A673 (cell line): ENCODE measurements around the gene RNU1-1. TPM values are rescaled to one million over a fixed set of nuclear protein-coding genes. Genes with fewer than 3 reads are reported as not detected.
"Not testable (repeated sequence)": the region's sequence is repeated elsewhere in the genome, so short reads cannot be mapped to it uniquely, and the experiment has no call there.

Experiments
- BruUV-seq: library from RNA; stranded (reverse); fragments of 400-500 nt; replicated peaks from 2 replicates; lab custom pipeline; 2021; lab: Mats Ljungman, UMichigan
- CTCF ChIA-PET: fragments of 300-600 bp; sonication (Branson Sonifier 250); formaldehyde crosslinking; loops from one replicate; lab custom pipeline; 2022; ENCODE audit warnings: antibody characterized with exemption; lab: Charles Lee
- POLR2A ChIA-PET: fragments of 300-600 bp; sonication (Branson Sonifier 250); formaldehyde crosslinking; loops from one replicate; lab custom pipeline; 2022; ENCODE audit warnings: antibody characterized with exemption; ENCODE audit not compliant: low non-redundant PET; lab: Charles Lee
- DNase-seq: peaks from one replicate; pipeline ENCODE4 v3.0.0-alpha.2; 2015; ENCODE audit warnings: low spot score
- H3K27ac ChIP-seq: fragments of 200-600 bp; sonication (generic); 2 replicates; pipeline ENCODE4 v1.5.1; 2016; ENCODE audit warnings: mixed run types, low read depth, mild to moderate bottlenecking, mixed read lengths, antibody characterized with exemption, low read length; ENCODE audit not compliant: poor library complexity, severe bottlenecking
- H3K27me3 ChIP-seq: fragments of 200-600 bp; sonication (generic); replicated peaks from 2 replicates; pipeline ENCODE4 v1.6.1; 2017; ENCODE audit warnings: mixed run types, low read depth, mild to moderate bottlenecking, mixed read lengths, antibody characterized with exemption, low read length; ENCODE audit not compliant: insufficient read depth, poor library complexity
- H3K36me3 ChIP-seq: fragments of 200-600 bp; sonication (generic); 2 replicates; pipeline ENCODE4 v1.6.1; 2016; ENCODE audit warnings: mixed run types, mild to moderate bottlenecking, mixed read lengths, antibody characterized with exemption, low read length; ENCODE audit not compliant: insufficient read depth, poor library complexity, severe bottlenecking
- H3K4me1 ChIP-seq: fragments of 200-600 bp; sonication (generic); 2 replicates; pipeline ENCODE4 v1.6.1; 2017; ENCODE audit warnings: mixed run types, mild to moderate bottlenecking, mixed read lengths, antibody characterized with exemption, low read length; ENCODE audit not compliant: insufficient read depth, poor library complexity, severe bottlenecking
- H3K4me3 ChIP-seq: fragments of 200-600 bp; sonication (generic); 2 replicates; pipeline ENCODE4 v1.5.1; 2016; ENCODE audit warnings: low read depth, mixed run types, mild to moderate bottlenecking, mixed read lengths, low read length; ENCODE audit not compliant: poor library complexity, severe bottlenecking
- H3K9me3 ChIP-seq: fragments of 200-600 bp; sonication (generic); 2 replicates; pipeline ENCODE4 v1.6.1; 2016; ENCODE audit warnings: mixed run types, low read depth, mild to moderate bottlenecking, mixed read lengths, antibody characterized with exemption, low read length; ENCODE audit not compliant: poor library complexity, severe bottlenecking
- EZH2 ChIP-seq: fragments of 200-600 bp; sonication (generic); IDR thresholded peaks from 2 replicates; pipeline ENCODE4 v1.6.1; 2017; ENCODE audit warnings: borderline replicate concordance, low read depth, mild to moderate bottlenecking, mixed read lengths, antibody characterized with exemption, low read length; ENCODE audit not compliant: poor library complexity, severe bottlenecking
- intact Hi-C: fragments of 100-400 bp; cut with micrococcal nuclease; formaldehyde crosslinking; loops from one replicate; pipeline ENCODE4 v1.10.0; 2022; ENCODE audit not compliant: unreplicated experiment
- total RNA-seq: library from RNA; stranded (reverse); gene quantifications from 2 replicates; pipeline ENCODE4 v1.2.3, GENCODE V29; 2021
- TF ChIP-seq, protein P1 (sequence below): fragments of 300-800, 200-600 bp; sonication (generic); conservative IDR thresholded peaks from 2 replicates; pipeline ENCODE4 v1.5.1; 2017; ENCODE audit warnings: low read depth, mild to moderate bottlenecking, antibody characterized with exemption, low read length, moderate library complexity, mixed read lengths

Gene RNU1-1
- total RNA-seq, 1 experiment from 2014 or later: 1,866 TPM

GRCh38 chr1:16503494-16503893 lies 10.6 kb downstream of the RNU1-1 start:
- Histone ChIP-seq H3K9me3 (no peaks in the 10 kb centered on the region), H3K36me3 (no peaks in the 10 kb centered on the region), H3K27ac (no peak overlapping the region), H3K27me3 (no peaks in the 10 kb centered on the region), H3K4me3 (no peak overlapping the region), H3K4me1 (no peaks in the 10 kb centered on the region)
- intact Hi-C loops: no loop called here
- ChIA-PET CTCF (no interaction called here), POLR2A (no interaction called here)
- BruUV-seq: no TSS peak
- DNase-seq: no peak
- TF ChIP-seq EZH2: no peak
- TF ChIP-seq, protein P1, sequence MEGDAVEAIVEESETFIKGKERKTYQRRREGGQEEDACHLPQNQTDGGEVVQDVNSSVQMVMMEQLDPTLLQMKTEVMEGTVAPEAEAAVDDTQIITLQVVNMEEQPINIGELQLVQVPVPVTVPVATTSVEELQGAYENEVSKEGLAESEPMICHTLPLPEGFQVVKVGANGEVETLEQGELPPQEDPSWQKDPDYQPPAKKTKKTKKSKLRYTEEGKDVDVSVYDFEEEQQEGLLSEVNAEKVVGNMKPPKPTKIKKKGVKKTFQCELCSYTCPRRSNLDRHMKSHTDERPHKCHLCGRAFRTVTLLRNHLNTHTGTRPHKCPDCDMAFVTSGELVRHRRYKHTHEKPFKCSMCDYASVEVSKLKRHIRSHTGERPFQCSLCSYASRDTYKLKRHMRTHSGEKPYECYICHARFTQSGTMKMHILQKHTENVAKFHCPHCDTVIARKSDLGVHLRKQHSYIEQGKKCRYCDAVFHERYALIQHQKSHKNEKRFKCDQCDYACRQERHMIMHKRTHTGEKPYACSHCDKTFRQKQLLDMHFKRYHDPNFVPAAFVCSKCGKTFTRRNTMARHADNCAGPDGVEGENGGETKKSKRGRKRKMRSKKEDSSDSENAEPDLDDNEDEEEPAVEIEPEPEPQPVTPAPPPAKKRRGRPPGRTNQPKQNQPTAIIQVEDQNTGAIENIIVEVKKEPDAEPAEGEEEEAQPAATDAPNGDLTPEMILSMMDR: no peak

GRCh38 chr1:16501446-16501845 lies 12.6 kb downstream of the RNU1-1 start:
- H3K27me3 ChIP-seq, POLR2A ChIA-PET, H3K4me1 ChIP-seq, H3K36me3 ChIP-seq, H3K27ac ChIP-seq, CTCF ChIA-PET, intact Hi-C loops, DNase-seq, H3K9me3 ChIP-seq, BruUV-seq, H3K4me3 ChIP-seq: not testable (repeated sequence)

- DNase-seq, CTCF ChIA-PET, H3K27me3 ChIP-seq, H3K4me3 ChIP-seq, intact Hi-C loops, H3K4me1 ChIP-seq, POLR2A ChIA-PET, H3K9me3 ChIP-seq, BruUV-seq, H3K27ac ChIP-seq, H3K36me3 ChIP-seq: not testable (repeated sequence)
These were observed 13.1 kb downstream of the RNU1-1 start for GRCh38 chr1:16500975-16501374.

GRCh38 chr1:16500466-16500865 lies 13.6 kb downstream of the RNU1-1 start:
- H3K9me3 ChIP-seq, intact Hi-C loops, BruUV-seq, H3K36me3 ChIP-seq, CTCF ChIA-PET, H3K27ac ChIP-seq, H3K4me1 ChIP-seq, POLR2A ChIA-PET, H3K27me3 ChIP-seq, H3K4me3 ChIP-seq, DNase-seq: not testable (repeated sequence)
